ENCODE data around the gene SDE2.

DNA sequence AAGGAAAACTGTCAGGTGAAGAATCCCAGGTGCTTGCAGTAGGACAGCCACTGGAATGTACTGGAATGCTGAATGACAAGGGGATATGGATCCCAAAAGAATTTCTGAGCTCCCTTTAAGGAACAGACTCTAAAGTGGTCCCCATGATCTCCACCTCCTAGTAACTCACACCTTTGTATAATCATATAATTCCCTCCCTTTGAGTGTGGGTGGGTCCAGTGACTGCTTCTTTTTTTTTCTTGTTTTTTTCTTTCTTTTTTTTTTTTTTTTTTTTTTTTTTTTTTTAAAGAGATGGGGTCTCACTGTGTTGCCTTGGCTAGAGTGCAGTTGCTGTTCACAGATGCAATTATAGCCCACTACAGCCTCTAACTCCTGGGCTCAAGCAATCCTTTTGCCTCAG, 34.8 kb upstream of the SDE2 start:
- TF ChIP-seq GATA2 (IDR thresholded peaks at IDR 0.05; ENCODE audit: low read depth, low read length) (no peak), GATA3 (IDR thresholded peaks at IDR 0.05; ENCODE audit: low read depth, low read length) (no peak)

Measured in SH-SY5Y (cell line).